MCF 10A (cell line): ENCODE data around the gene HBM. TPM values are rescaled to one million over a fixed set of nuclear protein-coding genes. Genes with fewer than 3 reads are reported as not detected.

Experiments used
- BruUV-seq: library from RNA; stranded (reverse); fragments of 400-500 nt; replicated peaks from 2 replicates; lab custom pipeline; 2021; lab: Mats Ljungman, UMichigan
- CTCF ChIA-PET: fragments of 300-600 bp; sonication (Branson Sonifier 250); formaldehyde crosslinking; extraction: SDS; loops from one replicate; lab custom pipeline; 2021; ENCODE audit warnings: antibody characterized with exemption, inconsistent platforms; lab: Yijun Ruan, JAX
- POLR2A ChIA-PET: fragments of 300-600, 350-650 bp; sonication (Branson Sonifier 250); formaldehyde crosslinking; extraction: SDS; loops from one replicate; lab custom pipeline; 2020; ENCODE audit warnings: antibody characterized with exemption, inconsistent platforms; lab: Yijun Ruan, JAX
- DNase-seq: peaks from one replicate; pipeline ENCODE4 v3.0.0-alpha.2; 2018; ENCODE audit not compliant: unreplicated experiment
- H3K27ac Mint-ChIP-seq: one replicate; pipeline ENCODE4 v1.8.0; 2022; ENCODE audit warnings: mild to moderate bottlenecking, low read depth, mixed read lengths; ENCODE audit not compliant: unreplicated experiment
- H3K27me3 Mint-ChIP-seq: one replicate; pipeline ENCODE4 v1.8.0; 2022; ENCODE audit warnings: mixed read lengths; ENCODE audit not compliant: insufficient read depth, unreplicated experiment
- H3K36me3 Mint-ChIP-seq: one replicate; pipeline ENCODE4 v1.8.0; 2022; ENCODE audit warnings: mild to moderate bottlenecking, moderate library complexity, mixed read lengths; ENCODE audit not compliant: insufficient read depth, unreplicated experiment
- H3K4me1 Mint-ChIP-seq: one replicate; pipeline ENCODE4 v1.8.0; 2022; ENCODE audit warnings: mixed read lengths; ENCODE audit not compliant: insufficient read depth, unreplicated experiment
- H3K4me3 Mint-ChIP-seq: one replicate; pipeline ENCODE4 v1.8.0; 2022; ENCODE audit warnings: mild to moderate bottlenecking, moderate library complexity, mixed read lengths; ENCODE audit not compliant: unreplicated experiment
- H3K9me3 Mint-ChIP-seq: one replicate; pipeline ENCODE4 v1.8.0; 2022; ENCODE audit warnings: mixed read lengths; ENCODE audit not compliant: unreplicated experiment
- intact Hi-C: fragments of 100-400 bp; cut with micrococcal nuclease; formaldehyde crosslinking; loops from 2 replicates; pipeline ENCODE4 v1.14.1; 2022
- total RNA-seq: library from RNA; stranded (reverse); gene quantifications from 2 replicates; pipeline ENCODE4 v1.2.3, GENCODE V29; 2022
- TF ChIP-seq, protein P1 (sequence below): fragments of 200-600 bp; IDR thresholded peaks from one replicate; pipeline ENCODE4 v1.8.0; 2022; ENCODE audit warnings: antibody characterized with exemption, mild to moderate bottlenecking; ENCODE audit not compliant: unreplicated experiment

HBM gene
- total RNA-seq, 1 experiment from 2014 or later, result not detected

DNA sequence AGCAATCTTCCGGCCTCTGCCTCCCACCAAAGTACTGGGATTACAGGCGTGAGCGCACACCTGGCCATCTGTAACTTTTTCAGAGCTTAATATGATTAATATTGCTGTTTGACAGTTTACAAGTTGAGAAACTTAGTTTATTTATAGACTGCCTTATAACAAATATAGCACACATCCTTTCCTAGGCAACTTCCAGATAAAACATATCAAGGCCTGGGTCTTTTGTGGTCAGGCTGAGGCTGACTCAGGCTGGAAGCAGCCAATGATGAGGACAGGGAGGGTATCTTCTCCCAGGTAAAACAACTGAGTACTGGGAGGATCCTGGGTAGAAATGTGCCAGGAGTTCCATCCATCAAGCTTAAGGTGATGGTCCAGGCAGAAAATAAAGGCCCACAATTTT is 47.2 kb downstream of the HBM start:
- CTCF ChIA-PET, result interaction anchor here (0.6 to 1.3 kb wide), 3 partner anchors 22 to 149 kb away, joined by 3 to 4 read pairs (median 3); partner anchors contain the start of gene FAM234A

More for the DNA sequence above, 47.2 kb downstream of the HBM start:
- TF ChIP-seq, protein P1, sequence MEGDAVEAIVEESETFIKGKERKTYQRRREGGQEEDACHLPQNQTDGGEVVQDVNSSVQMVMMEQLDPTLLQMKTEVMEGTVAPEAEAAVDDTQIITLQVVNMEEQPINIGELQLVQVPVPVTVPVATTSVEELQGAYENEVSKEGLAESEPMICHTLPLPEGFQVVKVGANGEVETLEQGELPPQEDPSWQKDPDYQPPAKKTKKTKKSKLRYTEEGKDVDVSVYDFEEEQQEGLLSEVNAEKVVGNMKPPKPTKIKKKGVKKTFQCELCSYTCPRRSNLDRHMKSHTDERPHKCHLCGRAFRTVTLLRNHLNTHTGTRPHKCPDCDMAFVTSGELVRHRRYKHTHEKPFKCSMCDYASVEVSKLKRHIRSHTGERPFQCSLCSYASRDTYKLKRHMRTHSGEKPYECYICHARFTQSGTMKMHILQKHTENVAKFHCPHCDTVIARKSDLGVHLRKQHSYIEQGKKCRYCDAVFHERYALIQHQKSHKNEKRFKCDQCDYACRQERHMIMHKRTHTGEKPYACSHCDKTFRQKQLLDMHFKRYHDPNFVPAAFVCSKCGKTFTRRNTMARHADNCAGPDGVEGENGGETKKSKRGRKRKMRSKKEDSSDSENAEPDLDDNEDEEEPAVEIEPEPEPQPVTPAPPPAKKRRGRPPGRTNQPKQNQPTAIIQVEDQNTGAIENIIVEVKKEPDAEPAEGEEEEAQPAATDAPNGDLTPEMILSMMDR, result no peak
- POLR2A ChIA-PET, result interaction anchor here (0.6 to 1.9 kb wide), 4 partner anchors 12 to 22 kb away, joined by 3 to 8 read pairs (median 6); partner anchors contain the start of gene FAM234A
- Mint-ChIP-seq H3K27me3 (no peaks in the 10 kb centered on the region), H3K9me3 (no peaks in the 10 kb centered on the region), H3K36me3 (peaks cover 92% of the 10 kb centered on the region), H3K27ac (no peak overlapping the region), H3K4me1 (no peaks in the 10 kb centered on the region), H3K4me3 (no peak overlapping the region)
- no TSS peak for BruUV-seq
- no peak for DNase-seq
- intact Hi-C loops, result no loop called here

Other genes with a start within 250 kb of the HBM start
- 14.8 and 19.2 TPM in 2 replicates for gene POLR3K, start 112.4 kb upstream of the HBM start, total RNA-seq
- gene SNRNP25, start 112.2 kb upstream of the HBM start, total RNA-seq, result 11.9 and 21.2 TPM in 2 replicates
- 26.3 and 30.0 TPM in 2 replicates for gene RHBDF1, start 93.3 kb upstream of the HBM start, total RNA-seq
- gene MPG, start 87.8 kb upstream of the HBM start, total RNA-seq, result 62.8 and 66.1 TPM in 2 replicates
- 34.9 and 45.2 TPM in 2 replicates for gene NPRL3, start 27.3 kb upstream of the HBM start, total RNA-seq
- not detected in 2 replicates for gene HBZ, start 13.3 kb upstream of the HBM start, total RNA-seq
- not detected in 2 replicates for gene HBA2, start 6.9 kb downstream of the HBM start, total RNA-seq
- gene HBA1, start 10.7 kb downstream of the HBM start, total RNA-seq, result 2.2 and 2.9 TPM in 2 replicates
- gene HBQ1, start 14.5 kb downstream of the HBM start, total RNA-seq, result not detected in 2 replicates
- gene LUC7L, start 63.5 kb downstream of the HBM start, total RNA-seq, result 58.9 and 74.1 TPM in 2 replicates
- gene FAM234A, start 68.8 kb downstream of the HBM start, total RNA-seq, result 61.2 and 67.3 TPM in 2 replicates
- gene RGS11, start 110.0 kb downstream of the HBM start, total RNA-seq, result 1.7 and 3.6 TPM in 2 replicates
- gene ARHGDIG, start 114.6 kb downstream of the HBM start, total RNA-seq, result not detected in 2 replicates
- gene PDIA2, start 117.2 kb downstream of the HBM start, total RNA-seq, result 0.56 TPM in 1 of 2 replicates, not detected in the other
- 37.0 and 43.7 TPM in 2 replicates for gene AXIN1, start 186.7 kb downstream of the HBM start, total RNA-seq
- 105 and 121 TPM in 2 replicates for gene MRPL28, start 204.6 kb downstream of the HBM start, total RNA-seq
- 18.3 and 23.9 TPM in 2 replicates for gene PGAP6, start 216.0 kb downstream of the HBM start, total RNA-seq
- gene NME4, start 231.2 kb downstream of the HBM start, total RNA-seq, result 71.9 and 76.8 TPM in 2 replicates
- gene DECR2, start 235.9 kb downstream of the HBM start, total RNA-seq, result 29.0 and 37.2 TPM in 2 replicates